ENCODE data around the gene TUBB4B. TPM values are rescaled to one million over a fixed set of nuclear protein-coding genes. Genes with fewer than 3 reads are reported as not detected.

TUBB4B gene
- polyA plus RNA-seq, 1 experiment = 223 TPM

DNA sequence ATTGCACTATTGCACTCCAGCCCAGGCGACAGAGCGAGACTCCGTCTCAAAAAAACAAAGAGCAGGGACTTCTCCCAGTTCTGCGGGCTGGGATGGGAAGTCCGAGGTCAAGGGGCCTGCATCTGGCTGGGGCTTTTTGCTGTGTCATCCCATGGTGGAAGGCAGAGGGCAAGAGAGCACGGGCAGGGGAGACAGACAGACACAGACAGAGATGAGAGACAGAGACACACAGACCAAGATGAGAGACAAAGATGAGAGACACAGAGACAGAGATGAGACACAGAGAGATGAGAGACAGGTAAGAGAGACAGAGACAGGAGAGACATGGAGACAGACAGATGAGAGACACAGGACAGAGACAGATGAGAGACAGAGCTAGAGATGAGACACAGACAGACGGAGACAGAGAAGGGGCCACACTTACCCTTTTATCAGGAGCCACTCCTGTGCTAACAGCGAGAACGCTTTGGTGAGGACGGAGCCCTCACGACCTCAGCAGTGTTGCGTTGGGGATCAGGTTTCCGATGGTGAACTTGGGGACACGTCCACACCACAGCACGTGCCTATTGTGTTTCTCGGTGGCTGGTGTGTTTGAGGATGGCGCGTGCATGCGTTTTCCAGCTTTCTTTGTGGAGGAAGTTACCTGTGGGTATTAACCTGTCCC lies 27.6 kb downstream of the TUBB4B start:
- ChIA-PET POLR2A (interaction anchor here (1.4 to 2.6 kb wide), 2 partner anchors 28 to 80 kb away, joined by 6 to 9 read pairs; partner anchors contain the start of genes ANAPC2, SSNA1 and TUBB4B), CTCF (interaction anchor here (0.8 to 1.0 kb wide), 2 partner anchors 10 to 32 kb away, joined by 3 to 4 read pairs; no protein-coding TSS in a partner anchor)
- Histone ChIP-seq H3K9me3 (ENCODE audit: control insufficient read depth, insufficient read depth, low read length) (no peaks in the 10 kb centered on the region; the same call in 1 of the 2 replicates), H3K27ac (ENCODE audit: low read depth, low read length) (peak overlapping the region; percentile 47), H3K4me3 (ENCODE audit: low read depth, low read length) (no peak overlapping the region), H3K27me3 (ENCODE audit: control insufficient read depth, insufficient read depth, low read length) (no peaks in the 10 kb centered on the region)
- DNase-seq (ENCODE audit: low read depth, low spot score) = no peak
- TF ChIP-seq, protein P1, sequence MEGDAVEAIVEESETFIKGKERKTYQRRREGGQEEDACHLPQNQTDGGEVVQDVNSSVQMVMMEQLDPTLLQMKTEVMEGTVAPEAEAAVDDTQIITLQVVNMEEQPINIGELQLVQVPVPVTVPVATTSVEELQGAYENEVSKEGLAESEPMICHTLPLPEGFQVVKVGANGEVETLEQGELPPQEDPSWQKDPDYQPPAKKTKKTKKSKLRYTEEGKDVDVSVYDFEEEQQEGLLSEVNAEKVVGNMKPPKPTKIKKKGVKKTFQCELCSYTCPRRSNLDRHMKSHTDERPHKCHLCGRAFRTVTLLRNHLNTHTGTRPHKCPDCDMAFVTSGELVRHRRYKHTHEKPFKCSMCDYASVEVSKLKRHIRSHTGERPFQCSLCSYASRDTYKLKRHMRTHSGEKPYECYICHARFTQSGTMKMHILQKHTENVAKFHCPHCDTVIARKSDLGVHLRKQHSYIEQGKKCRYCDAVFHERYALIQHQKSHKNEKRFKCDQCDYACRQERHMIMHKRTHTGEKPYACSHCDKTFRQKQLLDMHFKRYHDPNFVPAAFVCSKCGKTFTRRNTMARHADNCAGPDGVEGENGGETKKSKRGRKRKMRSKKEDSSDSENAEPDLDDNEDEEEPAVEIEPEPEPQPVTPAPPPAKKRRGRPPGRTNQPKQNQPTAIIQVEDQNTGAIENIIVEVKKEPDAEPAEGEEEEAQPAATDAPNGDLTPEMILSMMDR (IDR thresholded peaks at IDR 0.05; ENCODE audit: low read depth, low read length) = no peak

DNA sequence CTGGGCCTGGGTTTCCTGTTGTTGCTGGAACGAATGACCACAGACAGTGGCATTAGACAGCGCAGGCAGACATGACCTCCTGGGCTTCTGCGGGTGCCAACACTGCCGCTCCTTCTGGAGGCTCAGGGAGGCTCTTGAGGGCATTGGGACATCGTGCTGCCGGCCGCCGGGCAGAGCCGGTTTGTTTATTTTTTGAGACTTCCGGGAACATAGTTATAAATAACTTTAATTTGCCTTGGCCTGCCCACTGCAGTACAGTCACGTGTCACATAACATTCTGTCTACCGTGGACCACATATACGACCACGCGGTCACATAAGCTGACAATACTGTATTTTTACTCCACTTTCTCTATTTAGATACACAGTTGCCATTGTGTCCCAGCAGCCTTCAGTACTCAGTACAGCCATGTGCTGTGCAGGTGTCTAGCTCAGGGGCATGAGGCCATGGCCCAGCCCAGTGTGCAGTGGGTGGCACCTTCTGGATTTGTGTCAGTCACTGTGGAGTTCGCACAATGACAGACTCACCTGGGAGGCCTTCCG lies 28.2 kb downstream of the TUBB4B start:
- ChIA-PET CTCF (interaction anchor here (0.8 to 1.0 kb wide), 2 partner anchors 10 to 33 kb away, joined by 3 to 4 read pairs; no protein-coding TSS in a partner anchor), POLR2A (interaction anchor here (1.4 to 2.6 kb wide), 2 partner anchors 29 to 81 kb away, joined by 6 to 9 read pairs; partner anchors contain the start of genes ANAPC2, SSNA1 and TUBB4B)
- TF ChIP-seq, protein P1 (IDR thresholded peaks at IDR 0.05; ENCODE audit: low read depth, low read length) = no peak
- Histone ChIP-seq H3K27ac (ENCODE audit: low read depth, low read length) (peak overlapping the region; percentile 47), H3K27me3 (ENCODE audit: control insufficient read depth, insufficient read depth, low read length) (no peaks in the 10 kb centered on the region), H3K4me3 (ENCODE audit: low read depth, low read length) (no peak overlapping the region), H3K9me3 (ENCODE audit: control insufficient read depth, insufficient read depth, low read length) (no peaks in the 10 kb centered on the region; the same call in 1 of the 2 replicates)
- DNase-seq (ENCODE audit: low read depth, low spot score) = no peak

DNA sequence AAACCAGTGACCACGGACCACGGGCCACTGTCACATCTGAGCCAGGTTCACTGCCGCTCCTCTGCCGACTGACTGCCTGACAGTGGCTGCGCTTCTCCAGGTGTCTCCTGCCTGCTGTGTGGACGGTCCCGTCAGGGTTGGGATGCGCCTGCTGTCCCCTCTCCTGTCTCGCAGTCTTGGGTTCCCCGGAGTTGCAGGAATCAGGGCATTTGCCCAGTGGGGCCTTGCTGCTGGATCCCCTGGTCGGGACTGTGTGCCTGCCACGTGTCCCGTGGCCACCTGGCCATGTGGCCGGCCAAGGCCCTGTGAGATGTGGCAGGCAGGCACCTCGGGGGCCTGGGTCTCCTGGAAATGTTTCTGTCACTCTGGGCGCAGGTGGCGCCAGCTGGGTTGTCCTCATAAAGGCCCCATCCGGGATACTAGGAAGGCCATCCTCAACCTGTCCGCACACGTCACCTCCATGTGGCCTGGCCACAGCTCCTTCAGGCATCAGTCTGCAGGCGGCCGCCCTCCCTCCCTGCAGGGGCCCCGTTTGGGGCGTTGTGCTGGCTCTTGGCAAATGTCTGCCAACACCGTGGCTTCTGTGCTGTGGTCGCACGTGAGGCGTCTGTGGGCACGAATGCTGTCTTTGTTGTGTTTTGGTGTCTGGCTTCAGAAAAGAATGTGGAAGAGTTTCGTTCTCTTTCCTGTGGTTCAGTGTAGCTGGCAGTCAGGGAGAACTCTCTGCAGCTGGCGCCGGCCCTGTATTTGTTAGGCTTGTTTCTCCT lies 30.0 kb downstream of the TUBB4B start:
- Histone ChIP-seq H3K27me3 (ENCODE audit: control insufficient read depth, insufficient read depth, low read length) (no peaks in the 10 kb centered on the region), H3K4me3 (ENCODE audit: low read depth, low read length) (no peak overlapping the region), H3K27ac (ENCODE audit: low read depth, low read length) (no peak overlapping the region), H3K9me3 (ENCODE audit: control insufficient read depth, insufficient read depth, low read length) (no peaks in the 10 kb centered on the region; the same call in 1 of the 2 replicates)
- TF ChIP-seq, protein P1 (IDR thresholded peaks at IDR 0.05; ENCODE audit: low read depth, low read length) = no peak
- CTCF ChIA-PET = interaction anchor here (0.7 to 1.0 kb wide), 2 partner anchors 29 to 35 kb away, joined by 3 read pairs; no protein-coding TSS in a partner anchor
- no peak for DNase-seq (ENCODE audit: low read depth, low spot score)
- POLR2A ChIA-PET = no interaction called here

DNA sequence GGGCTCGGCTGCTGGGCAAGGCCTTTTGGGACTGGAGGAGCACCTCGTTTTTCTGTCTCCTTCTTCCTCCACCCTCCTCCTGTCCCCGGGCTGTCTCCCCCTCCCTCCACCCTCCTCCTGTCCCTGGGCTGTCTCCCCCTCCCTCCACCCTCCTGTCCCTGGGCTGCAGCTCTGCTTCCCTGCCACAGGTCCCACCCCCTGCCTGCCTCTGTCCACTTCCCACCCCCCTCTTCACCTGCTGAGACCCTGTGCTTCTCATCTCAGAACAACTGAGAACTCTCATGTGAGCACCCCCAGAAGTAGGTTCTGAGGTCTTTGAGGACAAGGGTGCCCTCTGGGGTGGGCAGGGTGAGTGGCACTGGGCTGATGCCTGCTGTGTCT lies 30.6 kb downstream of the TUBB4B start:
- Histone ChIP-seq H3K9me3 (ENCODE audit: control insufficient read depth, insufficient read depth, low read length) (no peaks in the 10 kb centered on the region; the same call in 1 of the 2 replicates), H3K27ac (ENCODE audit: low read depth, low read length) (no peak overlapping the region), H3K27me3 (ENCODE audit: control insufficient read depth, insufficient read depth, low read length) (no peaks in the 10 kb centered on the region), H3K4me3 (ENCODE audit: low read depth, low read length) (no peak overlapping the region)
- TF ChIP-seq, protein P1 (IDR thresholded peaks at IDR 0.05; ENCODE audit: low read depth, low read length) = no peak
- CTCF ChIA-PET = interaction anchor here (1.0 kb wide), 1 partner anchor 35 kb away, joined by 3 read pairs; no protein-coding TSS in a partner anchor
- DNase-seq (ENCODE audit: low read depth, low spot score) = no peak
- POLR2A ChIA-PET = no interaction called here
